ENCODE measurements around the gene SLC44A5. TPM values are rescaled to one million over a fixed set of nuclear protein-coding genes. Genes with fewer than 3 reads are reported as not detected.

The SLC44A5 gene
- total and polyA plus RNA-seq, 4 donors = 0.13 to 1.1 (median 0.22) TPM

- TF ChIP-seq REST (IDR thresholded peaks at IDR 0.05) (no peak), YY1 (IDR thresholded peaks at IDR 0.05) (no peak), RAD21 (IDR thresholded peaks at IDR 0.05) (no peak), GABPA (IDR thresholded peaks at IDR 0.05 in 1 of 2, conservative IDR thresholded peaks at IDR 0.05 in 1 of 2) (no peak), FOXA2 (IDR thresholded peaks at IDR 0.05) (no peak)
Measured at GRCh38 chr1:75430526-75430925, 180.4 kb downstream of the SLC44A5 start (continued).

DNA sequence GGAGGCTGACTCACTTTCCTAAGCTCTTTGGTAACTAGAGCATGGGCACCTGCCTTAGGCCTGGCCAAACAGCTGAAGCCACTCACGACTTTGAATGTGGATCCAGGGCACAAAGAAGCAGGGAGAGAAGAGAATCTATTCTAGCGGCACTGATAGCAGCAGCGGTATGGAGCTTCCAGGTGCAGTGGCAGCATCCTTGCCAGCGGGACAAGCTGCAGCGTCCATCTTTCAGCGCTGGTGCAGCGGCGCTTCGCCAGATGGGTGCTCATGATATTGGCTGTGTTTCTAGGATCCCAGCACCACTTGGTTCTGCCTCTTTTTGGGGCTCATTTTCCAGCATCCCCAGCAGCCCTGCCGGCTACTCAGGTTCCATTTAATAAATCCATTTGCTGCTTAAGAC, 184.2 kb downstream of the SLC44A5 start:
- Histone ChIP-seq H3K36me3 (ENCODE audit: control insufficient read depth in 4 of 4, insufficient read depth in 3 of 4, low read depth in 1 of 4, low read length in 3 of 4) (no peaks in the 10 kb centered on the region), H3K27ac (ENCODE audit: low read depth in 1 of 2, low read length in 2 of 2) (no peak overlapping the region), H3K9ac (ENCODE audit: low read depth in 1 of 2, low read length in 2 of 2) (no peak overlapping the region), H3K4me1 (ENCODE audit: control insufficient read depth in 4 of 4, insufficient read depth in 4 of 4, low read length in 3 of 4) (no peaks in the 10 kb centered on the region), H3K4me3 (ENCODE audit: low read depth in 1 of 3, low read length in 3 of 3) (no peak overlapping the region), H3K27me3 (ENCODE audit: control insufficient read depth in 4 of 4, insufficient read depth in 4 of 4, low read length in 3 of 4) (no peaks in the 10 kb centered on the region), H3K9me3 (ENCODE audit: control insufficient read depth in 4 of 4, low read length in 3 of 4) (no peaks in the 10 kb centered on the region)
- TF ChIP-seq RXRA (IDR thresholded peaks at IDR 0.05) (no peak), SP1 (IDR thresholded peaks at IDR 0.05) (no peak), REST (IDR thresholded peaks at IDR 0.05) (no peak), ATF3 (IDR thresholded peaks at IDR 0.05) (no peak), YY1 (IDR thresholded peaks at IDR 0.05) (no peak), FOXA1 (IDR thresholded peaks at IDR 0.05) (no peak), RAD21 (IDR thresholded peaks at IDR 0.05) (no peak), CTCF (IDR thresholded peaks at IDR 0.05; ENCODE audit: low read depth, low read length, missing input control) (no peak), FOXA2 (IDR thresholded peaks at IDR 0.05) (no peak), GABPA (IDR thresholded peaks at IDR 0.05 in 1 of 2, conservative IDR thresholded peaks at IDR 0.05 in 1 of 2) (no peak), TAF1 (conservative IDR thresholded peaks at IDR 0.05) (no peak), ZBTB33 (IDR thresholded peaks at IDR 0.05) (no peak), HNF4A (conservative IDR thresholded peaks at IDR 0.05) (no peak), NR2F2 (IDR thresholded peaks at IDR 0.05) (no peak), EGR1 (IDR thresholded peaks at IDR 0.05; ENCODE audit: low read depth in 2 of 2) (no peak), HNF4G (IDR thresholded peaks at IDR 0.05) (no peak), JUND (IDR thresholded peaks at IDR 0.05) (no peak)
- TF ChIP-seq, protein P1, sequence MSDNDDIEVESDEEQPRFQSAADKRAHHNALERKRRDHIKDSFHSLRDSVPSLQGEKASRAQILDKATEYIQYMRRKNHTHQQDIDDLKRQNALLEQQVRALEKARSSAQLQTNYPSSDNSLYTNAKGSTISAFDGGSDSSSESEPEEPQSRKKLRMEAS (IDR thresholded peaks at IDR 0.05) = no peak
- 80% methylated on average over 10 of the region's 10 CpGs for WGBS
- DNase-seq (ENCODE audit: low spot score) = no peak
